ENCODE results near the gene SERINC5.

- no peak for TF ChIP-seq ESRRG (CRISPR knock-in tag; IDR thresholded peaks at IDR 0.05)
- TF ChIP-seq RARB (CRISPR knock-in tag; IDR thresholded peaks at IDR 0.05), result no peak
- TF ChIP-seq CSDC2 (CRISPR knock-in tag; IDR thresholded peaks at IDR 0.05), result no peak
- no peak for TF ChIP-seq ARNTL (CRISPR knock-in tag; IDR thresholded peaks at IDR 0.05; ENCODE audit: borderline replicate concordance, low read depth)
- TF ChIP-seq ZNF70 (CRISPR knock-in tag; IDR thresholded peaks at IDR 0.05), result no peak
- TF ChIP-seq BACH2 (CRISPR knock-in tag; IDR thresholded peaks at IDR 0.05; ENCODE audit: borderline replicate concordance), result no peak
- TF ChIP-seq SNAI2 (CRISPR knock-in tag; IDR thresholded peaks at IDR 0.05), result no peak
- no peak for TF ChIP-seq ZFP3 (CRISPR knock-in tag; IDR thresholded peaks at IDR 0.05)
- TF ChIP-seq, protein P1, sequence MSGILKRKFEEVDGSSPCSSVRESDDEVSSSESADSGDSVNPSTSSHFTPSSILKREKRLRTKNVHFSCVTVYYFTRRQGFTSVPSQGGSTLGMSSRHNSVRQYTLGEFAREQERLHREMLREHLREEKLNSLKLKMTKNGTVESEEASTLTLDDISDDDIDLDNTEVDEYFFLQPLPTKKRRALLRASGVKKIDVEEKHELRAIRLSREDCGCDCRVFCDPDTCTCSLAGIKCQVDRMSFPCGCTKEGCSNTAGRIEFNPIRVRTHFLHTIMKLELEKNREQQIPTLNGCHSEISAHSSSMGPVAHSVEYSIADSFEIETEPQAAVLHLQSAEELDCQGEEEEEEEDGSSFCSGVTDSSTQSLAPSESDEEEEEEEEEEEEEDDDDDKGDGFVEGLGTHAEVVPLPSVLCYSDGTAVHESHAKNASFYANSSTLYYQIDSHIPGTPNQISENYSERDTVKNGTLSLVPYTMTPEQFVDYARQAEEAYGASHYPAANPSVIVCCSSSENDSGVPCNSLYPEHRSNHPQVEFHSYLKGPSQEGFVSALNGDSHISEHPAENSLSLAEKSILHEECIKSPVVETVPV (CRISPR knock-in tag; IDR thresholded peaks at IDR 0.05), result no peak
- no peak for TF ChIP-seq ISL1 (CRISPR knock-in tag; IDR thresholded peaks at IDR 0.05)
- TF ChIP-seq, protein P2, sequence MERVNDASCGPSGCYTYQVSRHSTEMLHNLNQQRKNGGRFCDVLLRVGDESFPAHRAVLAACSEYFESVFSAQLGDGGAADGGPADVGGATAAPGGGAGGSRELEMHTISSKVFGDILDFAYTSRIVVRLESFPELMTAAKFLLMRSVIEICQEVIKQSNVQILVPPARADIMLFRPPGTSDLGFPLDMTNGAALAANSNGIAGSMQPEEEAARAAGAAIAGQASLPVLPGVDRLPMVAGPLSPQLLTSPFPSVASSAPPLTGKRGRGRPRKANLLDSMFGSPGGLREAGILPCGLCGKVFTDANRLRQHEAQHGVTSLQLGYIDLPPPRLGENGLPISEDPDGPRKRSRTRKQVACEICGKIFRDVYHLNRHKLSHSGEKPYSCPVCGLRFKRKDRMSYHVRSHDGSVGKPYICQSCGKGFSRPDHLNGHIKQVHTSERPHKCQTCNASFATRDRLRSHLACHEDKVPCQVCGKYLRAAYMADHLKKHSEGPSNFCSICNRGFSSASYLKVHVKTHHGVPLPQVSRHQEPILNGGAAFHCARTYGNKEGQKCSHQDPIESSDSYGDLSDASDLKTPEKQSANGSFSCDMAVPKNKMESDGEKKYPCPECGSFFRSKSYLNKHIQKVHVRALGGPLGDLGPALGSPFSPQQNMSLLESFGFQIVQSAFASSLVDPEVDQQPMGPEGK (CRISPR knock-in tag; IDR thresholded peaks at IDR 0.05; ENCODE audit: borderline replicate concordance), result no peak
- TF ChIP-seq, protein P3, sequence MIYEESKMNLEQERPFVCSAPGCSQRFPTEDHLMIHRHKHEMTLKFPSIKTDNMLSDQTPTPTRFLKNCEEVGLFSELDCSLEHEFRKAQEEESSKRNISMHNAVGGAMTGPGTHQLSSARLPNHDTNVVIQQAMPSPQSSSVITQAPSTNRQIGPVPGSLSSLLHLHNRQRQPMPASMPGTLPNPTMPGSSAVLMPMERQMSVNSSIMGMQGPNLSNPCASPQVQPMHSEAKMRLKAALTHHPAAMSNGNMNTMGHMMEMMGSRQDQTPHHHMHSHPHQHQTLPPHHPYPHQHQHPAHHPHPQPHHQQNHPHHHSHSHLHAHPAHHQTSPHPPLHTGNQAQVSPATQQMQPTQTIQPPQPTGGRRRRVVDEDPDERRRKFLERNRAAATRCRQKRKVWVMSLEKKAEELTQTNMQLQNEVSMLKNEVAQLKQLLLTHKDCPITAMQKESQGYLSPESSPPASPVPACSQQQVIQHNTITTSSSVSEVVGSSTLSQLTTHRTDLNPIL (CRISPR knock-in tag; IDR thresholded peaks at IDR 0.05; ENCODE audit: low read depth), result no peak
Measured at GRCh38 chr5:80238778-80239679, 16.8 kb downstream of the SERINC5 start.

All from SK-N-SH treated with all-trans-retinoic acid at 6 μM for 48 hours (cell line).